Parathyroid adenoma (tissue), 2 donors: ENCODE results near the gene GIPC3.

Source experiments
- H2AFZ ChIP-seq: fragments of 300-600 bp; sonication (generic); one replicate; pipeline ENCODE4 v1.7.0; 2017; ENCODE audit warnings: antibody characterized with exemption, mild to moderate bottlenecking
- H3K27ac ChIP-seq: fragments of 300-600 bp; sonication (generic); one replicate; pipeline ENCODE4 v1.7.0; 2017
- H3K27me3 ChIP-seq: fragments of 300-600 bp; sonication (generic); one replicate; pipeline ENCODE4 v1.7.0; 2017; ENCODE audit warnings: low read length; ENCODE audit not compliant: control insufficient read depth, insufficient read depth
- H3K36me3 ChIP-seq: fragments of 300-600 bp; sonication (generic); one replicate; pipeline ENCODE4 v1.7.0; 2017; ENCODE audit warnings: low read length; ENCODE audit not compliant: control insufficient read depth, insufficient read depth
- H3K4me1 ChIP-seq: fragments of 300-600 bp; sonication (generic); one replicate; pipeline ENCODE4 v1.7.0; 2017; ENCODE audit warnings: control low read depth
- H3K4me2 ChIP-seq: fragments of 300-600 bp; sonication (generic); one replicate; pipeline ENCODE4 v1.7.0; 2017; ENCODE audit warnings: low read length
- H3K4me3 ChIP-seq: fragments of 300-600 bp; sonication (generic); one replicate; pipeline ENCODE4 v1.7.0; 2017; ENCODE audit warnings: low read depth, low read length
- H3K79me2 ChIP-seq: fragments of 300-600 bp; sonication (generic); one replicate; pipeline ENCODE4 v1.7.0; 2017; ENCODE audit warnings: control low read depth
- H3K9ac ChIP-seq: fragments of 300-600 bp; sonication (generic); one replicate; pipeline ENCODE4 v1.7.0; 2017; ENCODE audit warnings: mild to moderate bottlenecking
- H3K9me3 ChIP-seq: fragments of 300-600 bp; sonication (generic); one replicate; pipeline ENCODE4 v1.7.0; 2017; ENCODE audit warnings: low read length; ENCODE audit not compliant: control insufficient read depth
- TF ChIP-seq, protein P1 (sequence below): fragments of 300-600 bp; sonication (generic); IDR thresholded peaks from one replicate; pipeline ENCODE4 v1.7.0; 2017; ENCODE audit warnings: antibody characterized with exemption, mild to moderate bottlenecking
- donor health status: primary hyperparathyroidism.

The GIPC3 gene

DNA sequence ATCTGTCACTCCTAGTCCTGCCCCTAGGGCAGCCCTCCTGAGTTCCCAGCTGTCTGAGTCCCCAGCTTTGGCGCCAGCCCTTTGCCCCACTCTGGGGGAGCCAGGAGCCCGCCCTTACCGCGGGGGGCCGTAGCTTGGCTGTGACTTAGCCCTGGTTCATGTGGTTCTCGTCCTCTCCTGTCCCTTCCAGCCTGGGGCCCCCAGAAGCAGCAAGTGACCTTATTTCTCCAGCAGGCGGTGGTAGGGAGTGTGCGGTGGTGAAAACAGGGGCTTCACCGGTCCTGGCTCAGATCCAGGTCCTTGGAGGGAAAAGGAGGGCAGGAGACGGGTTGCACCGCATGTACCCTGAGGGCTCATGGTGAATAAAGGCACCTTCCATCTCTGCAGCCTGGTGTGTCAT, 7.9 kb downstream of the GIPC3 start:
- no peak overlapping the region for H2AFZ ChIP-seq
- H3K4me3 ChIP-seq = no peak overlapping the region
- no peak overlapping the region for H3K4me2 ChIP-seq
- H3K4me1 ChIP-seq = no peaks in the 10 kb centered on the region
- no peaks in the 10 kb centered on the region for H3K79me2 ChIP-seq
- no peaks in the 10 kb centered on the region for H3K27me3 ChIP-seq
- H3K27ac ChIP-seq = no peak overlapping the region
- TF ChIP-seq, protein P1, sequence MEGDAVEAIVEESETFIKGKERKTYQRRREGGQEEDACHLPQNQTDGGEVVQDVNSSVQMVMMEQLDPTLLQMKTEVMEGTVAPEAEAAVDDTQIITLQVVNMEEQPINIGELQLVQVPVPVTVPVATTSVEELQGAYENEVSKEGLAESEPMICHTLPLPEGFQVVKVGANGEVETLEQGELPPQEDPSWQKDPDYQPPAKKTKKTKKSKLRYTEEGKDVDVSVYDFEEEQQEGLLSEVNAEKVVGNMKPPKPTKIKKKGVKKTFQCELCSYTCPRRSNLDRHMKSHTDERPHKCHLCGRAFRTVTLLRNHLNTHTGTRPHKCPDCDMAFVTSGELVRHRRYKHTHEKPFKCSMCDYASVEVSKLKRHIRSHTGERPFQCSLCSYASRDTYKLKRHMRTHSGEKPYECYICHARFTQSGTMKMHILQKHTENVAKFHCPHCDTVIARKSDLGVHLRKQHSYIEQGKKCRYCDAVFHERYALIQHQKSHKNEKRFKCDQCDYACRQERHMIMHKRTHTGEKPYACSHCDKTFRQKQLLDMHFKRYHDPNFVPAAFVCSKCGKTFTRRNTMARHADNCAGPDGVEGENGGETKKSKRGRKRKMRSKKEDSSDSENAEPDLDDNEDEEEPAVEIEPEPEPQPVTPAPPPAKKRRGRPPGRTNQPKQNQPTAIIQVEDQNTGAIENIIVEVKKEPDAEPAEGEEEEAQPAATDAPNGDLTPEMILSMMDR = no peak
- no peaks in the 10 kb centered on the region for H3K9me3 ChIP-seq
- H3K9ac ChIP-seq = no peak overlapping the region
- H3K36me3 ChIP-seq = no peaks in the 10 kb centered on the region

DNA sequence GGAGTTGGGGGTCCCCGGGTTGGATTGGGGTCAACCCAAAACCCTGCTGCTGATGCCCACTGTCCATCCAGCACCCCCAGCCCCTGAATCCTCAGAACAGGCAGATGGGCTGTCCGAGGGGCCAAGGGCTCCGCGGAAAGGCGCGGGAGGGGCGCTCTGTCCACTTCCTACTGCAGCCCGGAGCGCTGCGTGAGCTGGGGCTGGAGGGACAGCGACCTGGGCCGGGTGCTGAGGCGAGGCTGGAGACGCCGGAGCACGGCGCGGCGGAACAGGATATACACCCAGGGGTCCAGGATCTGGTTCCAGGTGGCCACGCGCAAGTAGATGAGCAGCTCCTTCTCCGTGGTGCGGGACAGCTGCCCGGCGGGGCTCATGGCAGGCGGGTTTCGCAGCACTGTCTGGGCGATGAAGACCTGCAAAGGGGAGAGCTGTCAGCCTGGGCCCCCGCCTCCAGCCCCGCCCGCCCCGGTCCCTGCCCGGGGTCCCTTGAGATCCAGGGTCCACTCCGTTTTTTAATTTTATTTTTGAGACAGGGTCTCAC, 10.3 kb downstream of the GIPC3 start:
- Histone ChIP-seq H3K36me3 (no peaks in the 10 kb centered on the region), H3K4me1 (no peaks in the 10 kb centered on the region), H3K9me3 (no peaks in the 10 kb centered on the region), H3K4me2 (no peak overlapping the region), H3K27ac (no peak overlapping the region), H3K9ac (no peak overlapping the region), H2AFZ (no peak overlapping the region), H3K4me3 (no peak overlapping the region), H3K27me3 (no peaks in the 10 kb centered on the region), H3K79me2 (no peaks in the 10 kb centered on the region)
- TF ChIP-seq, protein P1 = no peak

DNA sequence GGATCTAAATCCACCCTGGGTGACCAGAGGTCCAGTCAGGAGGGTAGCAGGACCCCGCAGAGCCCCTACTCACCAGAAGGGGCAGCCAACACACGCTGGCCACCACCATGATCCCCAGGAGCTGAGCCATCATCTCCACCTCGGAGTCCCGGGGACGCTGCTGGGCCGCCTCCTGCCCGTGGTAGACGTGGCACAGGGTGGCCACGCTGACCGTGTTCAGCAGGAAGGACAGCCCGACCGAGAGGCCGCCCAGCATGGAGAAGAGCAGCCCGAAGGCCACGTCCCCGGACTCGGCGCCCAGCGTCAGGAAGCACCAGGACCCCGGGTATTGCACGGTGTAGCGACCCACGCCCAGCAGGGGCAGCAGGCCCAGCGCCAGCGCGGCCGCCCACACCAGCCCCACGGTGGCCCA, 14.5 kb downstream of the GIPC3 start:
- Histone ChIP-seq H2AFZ (no peak overlapping the region), H3K9me3 (no peaks in the 10 kb centered on the region), H3K79me2 (no peaks in the 10 kb centered on the region), H3K4me3 (no peak overlapping the region), H3K9ac (no peak overlapping the region), H3K36me3 (no peaks in the 10 kb centered on the region), H3K4me2 (no peak overlapping the region), H3K27me3 (no peaks in the 10 kb centered on the region), H3K27ac (no peak overlapping the region), H3K4me1 (no peaks in the 10 kb centered on the region)
- TF ChIP-seq, protein P1 = no peak

DNA sequence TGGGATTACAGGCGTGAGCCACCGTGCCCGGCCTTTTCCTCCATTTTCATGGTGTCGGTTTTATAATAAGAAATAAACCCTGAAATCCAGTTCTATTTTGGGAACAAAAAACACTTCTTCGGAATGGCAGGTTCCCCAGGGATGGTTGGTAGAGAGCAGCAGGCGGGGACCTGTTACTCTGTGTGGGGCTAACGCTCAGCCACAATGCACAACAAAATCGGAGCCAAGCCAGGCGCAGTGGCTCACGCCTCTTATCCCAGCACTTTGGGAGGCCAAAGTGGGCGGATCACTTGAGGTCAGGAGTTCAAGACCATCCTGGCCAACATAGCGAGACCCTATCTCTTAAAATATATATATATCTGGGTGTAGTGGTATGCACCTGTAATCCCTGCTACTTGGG, 15.7 kb downstream of the GIPC3 start:
- TF ChIP-seq, protein P1 = no peak
- no peaks in the 10 kb centered on the region for H3K79me2 ChIP-seq
- H2AFZ ChIP-seq = no peak overlapping the region
- no peak overlapping the region for H3K4me3 ChIP-seq
- no peaks in the 10 kb centered on the region for H3K27me3 ChIP-seq
- peaks cover 2% of the 10 kb centered on the region for H3K4me1 ChIP-seq
- H3K4me2 ChIP-seq = no peak overlapping the region
- no peak overlapping the region for H3K27ac ChIP-seq
- no peaks in the 10 kb centered on the region for H3K9me3 ChIP-seq
- no peak overlapping the region for H3K9ac ChIP-seq
- H3K36me3 ChIP-seq = no peaks in the 10 kb centered on the region

DNA sequence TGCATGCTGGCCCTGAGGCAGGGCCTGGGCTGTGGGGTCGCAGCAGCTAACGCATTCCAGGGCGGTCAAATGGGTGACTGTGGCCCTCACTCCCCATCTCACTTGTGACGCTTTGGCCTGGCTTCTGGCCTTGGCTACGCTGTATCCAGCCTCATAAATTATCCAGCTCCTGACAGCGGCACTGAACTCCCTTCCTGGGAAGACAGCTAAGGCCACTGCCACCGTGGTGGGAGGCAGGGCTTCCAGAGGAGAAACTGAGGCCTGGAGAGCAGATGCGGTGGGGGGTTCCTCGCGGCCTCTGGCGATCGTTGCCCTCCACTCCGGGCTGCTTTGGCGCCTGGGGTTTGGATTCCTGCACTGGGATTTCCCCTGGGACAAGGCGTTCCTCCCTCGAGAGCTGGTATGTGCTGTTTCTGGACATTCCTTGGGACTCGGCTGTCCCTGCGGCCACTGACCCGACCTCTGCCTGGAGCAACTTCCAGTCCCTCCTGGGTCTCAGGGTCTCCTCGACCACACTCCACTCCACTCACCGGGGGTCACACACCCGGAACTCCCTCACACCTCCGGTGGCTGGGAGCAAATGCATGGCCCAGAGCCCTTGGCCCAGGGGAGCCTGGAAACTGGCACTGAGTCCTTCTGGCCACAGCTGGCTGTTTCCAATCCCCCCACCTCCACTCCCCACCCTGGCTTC, 18.0 kb downstream of the GIPC3 start:
- no peak overlapping the region for H3K4me3 ChIP-seq

More for the DNA sequence above, 18.0 kb downstream of the GIPC3 start:
- Histone ChIP-seq H3K27ac (no peak overlapping the region), H3K36me3 (no peaks in the 10 kb centered on the region), H3K79me2 (no peaks in the 10 kb centered on the region), H3K4me2 (no peak overlapping the region), H3K9ac (no peak overlapping the region), H3K4me1 (peaks cover 5% of the 10 kb centered on the region), H3K27me3 (no peaks in the 10 kb centered on the region), H3K9me3 (no peaks in the 10 kb centered on the region), H2AFZ (no peak overlapping the region)
- TF ChIP-seq, protein P1 = no peak
